ENCODE results near the gene STEAP1.
A peak's percentile ranks its signal among the peaks of the same experiment; 100 is the strongest.
"Not testable (repeated sequence)": the region's sequence is repeated elsewhere in the genome, so short reads cannot be mapped to it uniquely, and the experiment has no call there.

The STEAP1 gene

DNA sequence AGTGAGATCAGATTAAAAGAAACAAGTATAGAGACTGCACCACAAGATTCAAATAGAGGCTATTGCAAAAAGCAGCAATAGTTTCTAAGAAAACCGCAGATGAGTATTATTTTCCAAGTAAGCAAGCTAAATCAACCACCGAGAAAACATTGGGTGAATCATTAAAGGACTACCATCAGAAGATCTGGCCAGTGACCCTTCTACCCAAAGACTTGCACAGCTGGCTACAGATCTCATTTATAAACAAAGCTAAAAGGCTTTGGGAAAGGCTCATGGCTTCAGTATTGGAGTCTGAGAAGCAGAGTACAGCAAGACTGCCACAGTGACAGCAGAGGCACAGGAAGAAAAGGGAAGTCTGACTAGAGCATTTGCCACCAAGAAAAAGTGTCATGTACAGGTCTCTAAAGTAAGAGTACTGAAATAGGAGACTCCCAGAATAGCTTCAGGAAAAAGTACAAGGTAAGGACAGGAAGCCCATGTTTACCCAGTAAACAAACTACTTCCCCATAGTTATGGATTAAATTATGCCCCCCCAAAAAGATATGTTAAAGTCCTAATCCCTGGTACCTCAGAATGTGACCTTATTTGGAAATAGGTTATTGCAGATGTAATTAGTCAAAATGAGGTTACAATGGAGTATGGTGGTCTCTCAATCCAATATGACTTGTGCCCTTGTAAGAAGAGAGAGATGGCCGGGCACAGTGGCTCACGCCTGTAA is 19.0 kb downstream of the STEAP1 start:
- DNase-seq, result peak in 1 of 4 experiments; percentile 8

DNA sequence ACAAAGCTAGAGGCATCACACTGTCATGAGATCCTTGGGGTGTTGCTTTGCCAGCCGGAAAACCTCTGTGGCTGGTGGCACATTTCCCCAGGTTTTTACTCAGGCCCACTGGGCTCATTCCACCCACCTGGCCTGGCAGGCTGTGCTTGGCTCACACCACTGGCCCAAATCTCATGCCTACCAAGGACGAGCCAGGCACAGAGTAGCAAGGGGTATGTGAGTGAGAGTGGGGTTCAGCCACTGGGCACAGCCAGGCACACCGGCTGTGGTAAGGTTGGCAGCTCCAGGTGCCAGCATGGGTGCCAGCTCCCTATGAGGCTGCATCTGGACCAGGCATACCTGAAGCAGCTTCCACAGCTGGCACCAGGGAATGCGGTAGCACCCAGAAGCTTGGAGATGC is 21.4 kb downstream of the STEAP1 start:
- DNase-seq, result no peak

- DNase-seq, result no peak
Measured at GRCh38 chr7:90176195-90176594, 21.9 kb downstream of the STEAP1 start.

- DNase-seq, result no peak
Measured at GRCh38 chr7:90178166-90178565, 23.9 kb downstream of the STEAP1 start.

DNA sequence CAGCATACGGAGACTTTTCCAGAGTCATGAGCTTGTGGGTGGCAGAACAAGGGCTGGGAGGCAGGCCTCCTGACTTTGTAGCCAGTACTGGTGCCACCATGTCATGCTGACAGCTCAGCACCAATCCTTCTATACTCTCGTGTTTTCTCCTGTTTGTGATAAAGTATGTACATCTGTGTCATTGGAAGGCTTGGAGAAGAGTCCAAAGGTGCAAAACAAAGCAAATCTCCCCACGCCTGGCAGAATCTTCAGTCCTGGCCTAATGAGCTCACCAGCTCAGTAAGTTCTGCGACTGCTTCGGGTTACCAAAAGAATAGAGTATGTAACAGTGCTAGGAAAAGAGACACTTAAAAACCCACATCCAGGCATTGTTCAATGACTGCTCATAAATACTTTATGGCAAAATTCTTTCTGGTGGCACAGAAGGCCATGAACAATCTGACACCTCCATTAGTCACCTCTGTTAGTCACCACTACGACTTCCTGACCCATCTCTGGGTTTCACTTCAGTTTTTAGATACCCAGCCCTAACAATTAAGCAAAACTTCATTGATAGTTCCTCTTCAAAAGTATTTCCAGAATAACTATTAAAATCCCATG is 24.5 kb downstream of the STEAP1 start:
- peak; percentile 55 to 87 (median 70) for DNase-seq

DNA sequence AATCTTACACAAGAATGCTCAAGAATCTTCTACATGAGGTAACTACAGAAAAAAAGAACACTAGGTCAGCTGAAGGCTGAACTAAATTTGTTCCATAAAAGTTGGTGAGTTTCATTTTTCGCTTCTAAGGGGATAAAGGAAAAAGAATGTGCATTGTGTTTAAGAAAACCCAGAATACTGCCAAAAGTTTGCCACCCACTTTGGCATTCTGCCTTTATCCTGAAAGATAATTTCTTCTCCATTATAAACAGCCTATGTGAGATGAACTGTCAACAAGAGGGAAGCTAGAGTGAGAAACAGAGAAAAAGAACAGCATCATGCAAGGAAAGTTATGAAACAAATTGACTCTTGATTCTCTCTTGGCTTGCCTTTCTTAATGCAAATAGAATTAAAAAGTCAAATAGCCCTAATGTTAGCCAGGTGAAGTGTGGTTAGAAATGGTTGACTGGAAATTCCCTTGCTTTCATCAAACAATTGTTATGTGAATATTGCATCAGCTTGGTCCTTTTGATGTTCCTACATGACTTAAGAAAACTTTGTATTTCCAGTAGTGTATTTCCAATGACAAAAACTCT is 25.8 kb downstream of the STEAP1 start:
- no peak for DNase-seq

- DNase-seq, result peak; percentile 5 to 27 (median 14)
Measured at GRCh38 chr7:90180649-90181048, 26.4 kb downstream of the STEAP1 start.

DNA sequence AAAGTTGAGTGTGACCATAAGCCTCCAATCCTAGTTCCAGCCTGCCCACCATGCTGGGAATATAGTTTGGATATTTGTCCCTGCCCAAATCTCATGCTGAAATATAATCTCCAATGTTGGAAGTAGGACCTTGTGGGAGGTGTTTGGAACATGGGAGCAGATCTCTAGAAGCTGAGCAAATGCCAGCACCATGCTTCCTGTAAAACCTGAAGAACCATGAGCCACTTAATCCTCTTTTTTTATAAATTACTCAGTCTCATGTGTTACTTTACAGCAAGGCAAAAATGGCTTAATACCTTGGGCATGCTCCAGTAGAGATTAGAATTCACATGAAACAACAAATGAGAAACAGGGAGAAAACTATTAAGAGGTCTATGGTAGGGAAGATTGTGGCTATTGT is 27.2 kb downstream of the STEAP1 start:
- no peak for DNase-seq

- not testable (repeated sequence) for DNase-seq
Measured at GRCh38 chr7:90186290-90186689, 32.0 kb downstream of the STEAP1 start.

GRCh38 chr7:90187507-90188050 is 33.3 kb downstream of the STEAP1 start:
- no peak for DNase-seq

- DNase-seq, result no peak
Measured at GRCh38 chr7:90188281-90188680, 34.0 kb downstream of the STEAP1 start.

DNA sequence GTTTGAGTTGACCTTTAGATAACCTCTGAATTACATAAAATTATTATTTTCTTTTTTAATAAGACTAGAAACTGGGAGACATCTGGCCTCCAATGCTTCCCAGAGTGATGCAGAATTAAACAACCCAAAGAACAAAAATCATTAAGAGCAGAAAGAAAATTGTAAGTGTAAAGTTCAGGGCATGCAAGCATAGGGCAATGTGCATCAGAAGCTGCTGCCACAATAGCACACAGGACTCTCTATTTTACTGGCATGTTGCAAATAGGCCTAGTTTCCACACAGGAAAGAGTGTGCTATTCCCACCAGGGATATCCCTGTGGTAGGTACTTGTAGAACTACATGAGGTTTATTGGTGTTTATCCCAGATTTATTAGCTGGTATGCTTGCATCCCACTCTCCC is 36.7 kb downstream of the STEAP1 start:
- no peak for DNase-seq

- no peak for DNase-seq
Measured at GRCh38 chr7:90191648-90192047, 37.4 kb downstream of the STEAP1 start.

- no peak for DNase-seq
Measured at GRCh38 chr7:90192876-90193750, 38.8 kb downstream of the STEAP1 start.

DNA sequence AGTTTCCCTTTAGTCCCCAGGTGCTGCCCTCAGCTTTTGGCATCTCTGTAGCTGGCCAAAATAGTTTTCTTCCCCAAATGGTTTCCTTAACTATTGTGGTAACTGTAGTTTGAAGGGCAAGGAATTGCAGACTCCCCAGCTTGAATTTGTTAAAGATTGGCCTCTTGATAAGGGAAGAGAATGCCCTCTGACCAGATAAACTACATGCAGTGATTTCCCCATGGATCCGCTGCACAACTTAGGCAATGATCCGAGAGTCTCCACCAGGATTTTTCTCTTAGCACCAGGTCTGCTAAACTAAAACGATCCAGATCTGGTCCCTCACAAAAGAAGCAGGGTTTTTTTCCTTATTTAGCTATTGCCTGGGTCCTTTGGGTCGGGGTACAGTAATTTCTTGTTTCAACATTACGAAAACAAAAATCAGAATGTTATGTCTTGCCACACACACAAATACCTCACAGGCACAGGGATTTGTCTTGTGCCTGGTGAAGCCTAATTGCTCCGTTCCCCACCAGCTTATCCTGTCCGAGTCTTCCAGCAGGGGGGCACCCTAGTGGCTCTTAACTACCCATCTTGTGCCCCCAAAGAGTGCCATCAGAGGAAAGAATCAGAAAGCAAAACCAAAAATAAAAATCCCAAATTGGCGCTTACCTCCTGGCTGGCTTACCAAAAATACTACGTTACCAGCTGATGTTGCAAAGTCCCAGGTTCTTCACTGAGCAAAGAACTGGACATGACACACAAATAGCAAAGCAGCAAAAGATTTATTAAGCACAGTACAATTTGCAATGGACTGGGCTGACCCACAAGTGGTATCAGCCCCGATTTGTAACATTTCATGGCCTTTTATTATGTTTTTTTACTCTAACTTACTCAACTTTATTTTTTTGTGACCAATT is 40.9 kb downstream of the STEAP1 start:
- DNase-seq, result no peak

- peak in 1 of 4 experiments; percentile 3 for DNase-seq
Measured at GRCh38 chr7:90201500-90202195, 47.4 kb downstream of the STEAP1 start.

DNA sequence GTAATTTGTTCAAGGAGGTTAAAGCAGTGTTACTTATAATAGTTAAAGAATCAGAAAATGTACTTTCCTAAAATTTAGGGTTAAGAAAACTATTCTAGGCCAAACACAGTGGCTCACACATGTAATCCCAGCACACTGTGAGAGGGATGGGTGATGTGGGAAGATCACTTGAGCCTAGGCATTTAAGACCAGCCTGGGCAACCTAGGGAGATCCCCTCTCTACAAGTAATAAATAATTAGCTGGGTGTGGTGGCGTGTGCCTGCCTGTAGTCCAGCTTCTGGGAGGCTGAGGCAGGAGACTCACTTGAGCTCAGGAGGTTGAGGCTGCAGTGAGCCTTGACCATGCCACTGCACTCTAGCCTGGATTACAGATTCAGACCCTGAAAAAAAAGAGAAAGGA is 53.7 kb downstream of the STEAP1 start:
- no peak for DNase-seq

DNA sequence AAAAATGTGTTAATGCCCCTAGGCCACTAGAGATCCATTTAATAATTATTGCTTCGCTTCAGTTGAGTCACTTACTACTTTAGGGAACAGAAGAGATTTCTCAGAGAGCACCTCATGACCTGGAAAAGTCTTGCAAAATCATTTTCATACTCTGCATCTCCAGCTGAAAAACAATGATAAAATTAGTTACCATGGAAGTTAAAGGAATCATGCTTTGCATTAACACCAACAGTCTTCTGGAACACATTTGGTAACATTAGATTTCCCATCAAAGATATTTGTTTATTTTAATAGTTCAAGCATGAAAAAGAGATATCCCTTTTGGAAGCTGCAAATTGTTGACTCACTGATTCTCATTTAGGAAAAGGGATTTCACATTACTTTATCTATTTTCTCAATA is 55.5 kb downstream of the STEAP1 start:
- DNase-seq, result no peak

- DNase-seq, result no peak
Measured at GRCh38 chr7:90210475-90210874, 56.2 kb downstream of the STEAP1 start.

DNA sequence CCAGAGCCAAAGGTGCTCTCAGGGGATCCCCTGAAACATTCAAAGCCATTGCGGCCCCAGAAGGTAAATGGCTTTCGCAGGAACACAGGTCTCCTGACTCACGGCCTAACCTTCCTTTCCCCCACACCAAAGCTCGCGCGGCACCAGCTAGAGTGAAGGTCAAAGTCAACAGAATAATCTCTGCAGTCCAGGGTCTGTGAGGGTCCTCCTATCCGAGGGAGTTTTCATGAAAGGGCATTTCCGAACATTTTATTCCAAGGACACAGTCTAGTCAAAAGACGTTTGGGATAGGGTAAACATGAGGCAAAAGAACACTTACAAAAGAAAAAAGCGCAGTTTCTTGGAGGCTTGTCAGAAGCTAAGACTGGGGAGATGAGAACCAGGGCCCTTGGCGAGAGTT is 56.7 kb downstream of the STEAP1 start:
- no peak for DNase-seq

Data from suppressor macrophage (primary cell).